K562 (cell line): ENCODE results near the gene AK5.

ENCODE experiments used
- EP300 ChIP-seq: IDR thresholded peaks from 2 replicates; pipeline ENCODE4 v1.6.1; 2012; ENCODE audit warnings: low read length, improper control_type of control experiment
- HDAC6 ChIP-seq: IDR thresholded peaks from 2 replicates; pipeline ENCODE4 v1.6.1; 2012; ENCODE audit warnings: low read depth, mild to moderate bottlenecking, control low read depth, inconsistent platforms, low read length, moderate library complexity
- HNRNPH1 ChIP-seq: fragments of 200-400 bp; formaldehyde crosslinking; optimal IDR thresholded peaks from 2 replicates; pipeline ENCODE3; 2017; ENCODE audit warnings: low read depth, mild to moderate bottlenecking, low read length, moderate library complexity
- KDM5B ChIP-seq: fragments of 200-600 bp; sonication (generic); IDR thresholded peaks from 2 replicates; pipeline ENCODE4 v1.6.1; 2012; ENCODE audit warnings: low read depth, mild to moderate bottlenecking, moderate library complexity, low read length, control low read depth, inconsistent platforms; ENCODE audit not compliant: insufficient replicate concordance
- MTA2 ChIP-seq: fragments of 450-650 bp; IDR thresholded peaks from 2 replicates; pipeline ENCODE4 v1.6.1; 2016; ENCODE audit warnings: low read depth
- NRF1 ChIP-seq, 2 experiments: fragments of 450-650 bp; IDR thresholded peaks in 1 of 2; conservative IDR thresholded peaks in 1 of 2; 2 replicates each; pipeline ENCODE4 v1.6.1; 2014; ENCODE audit warnings: mild to moderate bottlenecking in 2 of 2
- PHF8 ChIP-seq: fragments of 200-600 bp; sonication (generic); IDR thresholded peaks from 2 replicates; pipeline ENCODE4 v1.6.1; 2012; ENCODE audit warnings: mixed run types, mild to moderate bottlenecking, inconsistent platforms, low read length, moderate library complexity, borderline replicate concordance
- POLR2AphosphoS5 ChIP-seq: IDR thresholded peaks from 2 replicates; pipeline ENCODE4 v1.6.1; 2011; ENCODE audit warnings: mild to moderate bottlenecking, low read depth, low read length, moderate library complexity; ENCODE audit not compliant: control insufficient read depth, insufficient read depth
- TCFL5 ChIP-seq: fragments of 250-450 bp; sonication (Bioruptor Pico); conservative IDR thresholded peaks from 2 replicates; pipeline ENCODE4 v1.6.1; 2021; ENCODE audit warnings: mild to moderate bottlenecking, moderate library complexity, matching md5 sums
- ZEB2 ChIP-seq: fragments of 450-650 bp; IDR thresholded peaks from 2 replicates; pipeline ENCODE4 v1.6.1; 2016
- ZNF23 ChIP-seq: fragments of 250-450 bp; sonication (Bioruptor Pico); IDR thresholded peaks from 2 replicates; pipeline ENCODE4 v1.4.0; 2020; ENCODE audit warnings: mild to moderate bottlenecking
- TF ChIP-seq, protein P1 (sequence below): fragments of 250-450 bp; sonication (Bioruptor Pico); IDR thresholded peaks from 2 replicates; pipeline ENCODE4 v1.5.0; 2020; ENCODE audit warnings: mild to moderate bottlenecking
- TF ChIP-seq, protein P2 (sequence below), 3 experiments: IDR thresholded peaks in 2 of 3; conservative IDR thresholded peaks in 1 of 3; 2 replicates each; pipeline ENCODE4 v1.5.1; 2011 to 2012; ENCODE audit warnings: low read length in 3 of 3, mild to moderate bottlenecking in 3 of 3, control low read depth in 2 of 3, improper control_type of control experiment in 1 of 3, inconsistent platforms in 1 of 3, low read depth in 1 of 3, mixed read lengths in 1 of 3, moderate library complexity in 1 of 3; ENCODE audit not compliant: insufficient read depth in 2 of 3
- TF ChIP-seq, protein P3 (sequence below): fragments of 200-600 bp; sonication (generic); IDR thresholded peaks from one replicate; pipeline ENCODE4 v1.6.1; 2012; ENCODE audit warnings: mild to moderate bottlenecking, low read depth, low read length, inconsistent platforms

DNA sequence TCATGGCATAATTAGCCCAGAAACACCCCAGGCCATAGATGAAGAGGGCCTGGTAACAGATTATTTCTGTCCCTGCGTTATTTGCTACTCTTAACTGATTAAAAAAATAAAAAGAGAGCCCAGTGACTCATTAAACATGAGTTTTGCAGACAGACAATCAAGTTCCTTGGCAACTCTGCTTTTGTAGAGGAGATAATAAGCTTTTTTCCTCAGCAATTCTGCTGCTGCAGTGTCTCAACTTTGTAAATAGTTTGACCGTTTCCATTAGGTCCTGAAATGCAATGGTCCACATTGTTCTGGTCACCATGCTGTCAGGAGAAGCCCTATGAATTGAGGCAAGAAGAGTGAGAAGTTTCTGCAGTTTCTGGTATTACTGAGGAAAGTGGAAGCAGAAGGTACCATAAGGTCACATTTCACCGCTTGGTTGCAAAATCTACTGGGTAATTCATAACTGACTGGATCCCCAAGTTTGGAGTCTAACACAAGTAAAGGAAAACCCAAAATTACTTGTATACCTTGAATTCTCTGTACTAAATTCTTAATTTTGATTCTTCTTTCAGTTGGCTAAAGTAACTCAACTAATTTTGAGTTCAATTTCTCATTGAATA is 261.1 kb downstream of the AK5 start:
- TF ChIP-seq MTA2 (no peak), HDAC6 (no peak), ZNF23 (no peak), POLR2AphosphoS5 (no peak), EP300 (no peak), TCFL5 (no peak), NRF1 (conservative IDR thresholded peaks at IDR 0.05 in 1 of 2, IDR thresholded peaks at IDR 0.05 in 1 of 2) (no peak), PHF8 (no peak), KDM5B (no peak), ZEB2 (no peak), HNRNPH1 (no peak)
- TF ChIP-seq, protein P1, sequence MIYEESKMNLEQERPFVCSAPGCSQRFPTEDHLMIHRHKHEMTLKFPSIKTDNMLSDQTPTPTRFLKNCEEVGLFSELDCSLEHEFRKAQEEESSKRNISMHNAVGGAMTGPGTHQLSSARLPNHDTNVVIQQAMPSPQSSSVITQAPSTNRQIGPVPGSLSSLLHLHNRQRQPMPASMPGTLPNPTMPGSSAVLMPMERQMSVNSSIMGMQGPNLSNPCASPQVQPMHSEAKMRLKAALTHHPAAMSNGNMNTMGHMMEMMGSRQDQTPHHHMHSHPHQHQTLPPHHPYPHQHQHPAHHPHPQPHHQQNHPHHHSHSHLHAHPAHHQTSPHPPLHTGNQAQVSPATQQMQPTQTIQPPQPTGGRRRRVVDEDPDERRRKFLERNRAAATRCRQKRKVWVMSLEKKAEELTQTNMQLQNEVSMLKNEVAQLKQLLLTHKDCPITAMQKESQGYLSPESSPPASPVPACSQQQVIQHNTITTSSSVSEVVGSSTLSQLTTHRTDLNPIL: no peak
- TF ChIP-seq, protein P2, sequence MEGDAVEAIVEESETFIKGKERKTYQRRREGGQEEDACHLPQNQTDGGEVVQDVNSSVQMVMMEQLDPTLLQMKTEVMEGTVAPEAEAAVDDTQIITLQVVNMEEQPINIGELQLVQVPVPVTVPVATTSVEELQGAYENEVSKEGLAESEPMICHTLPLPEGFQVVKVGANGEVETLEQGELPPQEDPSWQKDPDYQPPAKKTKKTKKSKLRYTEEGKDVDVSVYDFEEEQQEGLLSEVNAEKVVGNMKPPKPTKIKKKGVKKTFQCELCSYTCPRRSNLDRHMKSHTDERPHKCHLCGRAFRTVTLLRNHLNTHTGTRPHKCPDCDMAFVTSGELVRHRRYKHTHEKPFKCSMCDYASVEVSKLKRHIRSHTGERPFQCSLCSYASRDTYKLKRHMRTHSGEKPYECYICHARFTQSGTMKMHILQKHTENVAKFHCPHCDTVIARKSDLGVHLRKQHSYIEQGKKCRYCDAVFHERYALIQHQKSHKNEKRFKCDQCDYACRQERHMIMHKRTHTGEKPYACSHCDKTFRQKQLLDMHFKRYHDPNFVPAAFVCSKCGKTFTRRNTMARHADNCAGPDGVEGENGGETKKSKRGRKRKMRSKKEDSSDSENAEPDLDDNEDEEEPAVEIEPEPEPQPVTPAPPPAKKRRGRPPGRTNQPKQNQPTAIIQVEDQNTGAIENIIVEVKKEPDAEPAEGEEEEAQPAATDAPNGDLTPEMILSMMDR (IDR thresholded peaks at IDR 0.05 in 2 of 3, conservative IDR thresholded peaks at IDR 0.05 in 1 of 3; ENCODE audit: insufficient read depth in 2 of 3, low read depth in 1 of 3, low read length in 3 of 3): no peak
- TF ChIP-seq, protein P3, sequence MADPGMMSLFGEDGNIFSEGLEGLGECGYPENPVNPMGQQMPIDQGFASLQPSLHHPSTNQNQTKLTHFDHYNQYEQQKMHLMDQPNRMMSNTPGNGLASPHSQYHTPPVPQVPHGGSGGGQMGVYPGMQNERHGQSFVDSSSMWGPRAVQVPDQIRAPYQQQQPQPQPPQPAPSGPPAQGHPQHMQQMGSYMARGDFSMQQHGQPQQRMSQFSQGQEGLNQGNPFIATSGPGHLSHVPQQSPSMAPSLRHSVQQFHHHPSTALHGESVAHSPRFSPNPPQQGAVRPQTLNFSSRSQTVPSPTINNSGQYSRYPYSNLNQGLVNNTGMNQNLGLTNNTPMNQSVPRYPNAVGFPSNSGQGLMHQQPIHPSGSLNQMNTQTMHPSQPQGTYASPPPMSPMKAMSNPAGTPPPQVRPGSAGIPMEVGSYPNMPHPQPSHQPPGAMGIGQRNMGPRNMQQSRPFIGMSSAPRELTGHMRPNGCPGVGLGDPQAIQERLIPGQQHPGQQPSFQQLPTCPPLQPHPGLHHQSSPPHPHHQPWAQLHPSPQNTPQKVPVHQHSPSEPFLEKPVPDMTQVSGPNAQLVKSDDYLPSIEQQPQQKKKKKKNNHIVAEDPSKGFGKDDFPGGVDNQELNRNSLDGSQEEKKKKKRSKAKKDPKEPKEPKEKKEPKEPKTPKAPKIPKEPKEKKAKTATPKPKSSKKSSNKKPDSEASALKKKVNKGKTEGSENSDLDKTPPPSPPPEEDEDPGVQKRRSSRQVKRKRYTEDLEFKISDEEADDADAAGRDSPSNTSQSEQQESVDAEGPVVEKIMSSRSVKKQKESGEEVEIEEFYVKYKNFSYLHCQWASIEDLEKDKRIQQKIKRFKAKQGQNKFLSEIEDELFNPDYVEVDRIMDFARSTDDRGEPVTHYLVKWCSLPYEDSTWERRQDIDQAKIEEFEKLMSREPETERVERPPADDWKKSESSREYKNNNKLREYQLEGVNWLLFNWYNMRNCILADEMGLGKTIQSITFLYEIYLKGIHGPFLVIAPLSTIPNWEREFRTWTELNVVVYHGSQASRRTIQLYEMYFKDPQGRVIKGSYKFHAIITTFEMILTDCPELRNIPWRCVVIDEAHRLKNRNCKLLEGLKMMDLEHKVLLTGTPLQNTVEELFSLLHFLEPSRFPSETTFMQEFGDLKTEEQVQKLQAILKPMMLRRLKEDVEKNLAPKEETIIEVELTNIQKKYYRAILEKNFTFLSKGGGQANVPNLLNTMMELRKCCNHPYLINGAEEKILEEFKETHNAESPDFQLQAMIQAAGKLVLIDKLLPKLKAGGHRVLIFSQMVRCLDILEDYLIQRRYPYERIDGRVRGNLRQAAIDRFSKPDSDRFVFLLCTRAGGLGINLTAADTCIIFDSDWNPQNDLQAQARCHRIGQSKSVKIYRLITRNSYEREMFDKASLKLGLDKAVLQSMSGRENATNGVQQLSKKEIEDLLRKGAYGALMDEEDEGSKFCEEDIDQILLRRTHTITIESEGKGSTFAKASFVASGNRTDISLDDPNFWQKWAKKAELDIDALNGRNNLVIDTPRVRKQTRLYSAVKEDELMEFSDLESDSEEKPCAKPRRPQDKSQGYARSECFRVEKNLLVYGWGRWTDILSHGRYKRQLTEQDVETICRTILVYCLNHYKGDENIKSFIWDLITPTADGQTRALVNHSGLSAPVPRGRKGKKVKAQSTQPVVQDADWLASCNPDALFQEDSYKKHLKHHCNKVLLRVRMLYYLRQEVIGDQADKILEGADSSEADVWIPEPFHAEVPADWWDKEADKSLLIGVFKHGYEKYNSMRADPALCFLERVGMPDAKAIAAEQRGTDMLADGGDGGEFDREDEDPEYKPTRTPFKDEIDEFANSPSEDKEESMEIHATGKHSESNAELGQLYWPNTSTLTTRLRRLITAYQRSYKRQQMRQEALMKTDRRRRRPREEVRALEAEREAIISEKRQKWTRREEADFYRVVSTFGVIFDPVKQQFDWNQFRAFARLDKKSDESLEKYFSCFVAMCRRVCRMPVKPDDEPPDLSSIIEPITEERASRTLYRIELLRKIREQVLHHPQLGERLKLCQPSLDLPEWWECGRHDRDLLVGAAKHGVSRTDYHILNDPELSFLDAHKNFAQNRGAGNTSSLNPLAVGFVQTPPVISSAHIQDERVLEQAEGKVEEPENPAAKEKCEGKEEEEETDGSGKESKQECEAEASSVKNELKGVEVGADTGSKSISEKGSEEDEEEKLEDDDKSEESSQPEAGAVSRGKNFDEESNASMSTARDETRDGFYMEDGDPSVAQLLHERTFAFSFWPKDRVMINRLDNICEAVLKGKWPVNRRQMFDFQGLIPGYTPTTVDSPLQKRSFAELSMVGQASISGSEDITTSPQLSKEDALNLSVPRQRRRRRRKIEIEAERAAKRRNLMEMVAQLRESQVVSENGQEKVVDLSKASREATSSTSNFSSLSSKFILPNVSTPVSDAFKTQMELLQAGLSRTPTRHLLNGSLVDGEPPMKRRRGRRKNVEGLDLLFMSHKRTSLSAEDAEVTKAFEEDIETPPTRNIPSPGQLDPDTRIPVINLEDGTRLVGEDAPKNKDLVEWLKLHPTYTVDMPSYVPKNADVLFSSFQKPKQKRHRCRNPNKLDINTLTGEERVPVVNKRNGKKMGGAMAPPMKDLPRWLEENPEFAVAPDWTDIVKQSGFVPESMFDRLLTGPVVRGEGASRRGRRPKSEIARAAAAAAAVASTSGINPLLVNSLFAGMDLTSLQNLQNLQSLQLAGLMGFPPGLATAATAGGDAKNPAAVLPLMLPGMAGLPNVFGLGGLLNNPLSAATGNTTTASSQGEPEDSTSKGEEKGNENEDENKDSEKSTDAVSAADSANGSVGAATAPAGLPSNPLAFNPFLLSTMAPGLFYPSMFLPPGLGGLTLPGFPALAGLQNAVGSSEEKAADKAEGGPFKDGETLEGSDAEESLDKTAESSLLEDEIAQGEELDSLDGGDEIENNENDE: no peak
